HUES6 (cell line): ENCODE measurements around the gene PPM1F.

Source experiments
- H3K27ac ChIP-seq: 2 replicates; pipeline ENCODE4 v1.7.0; 2013; ENCODE audit warnings: low read depth, mild to moderate bottlenecking, low read length, inconsistent platforms
- H3K27me3 ChIP-seq: 2 replicates; pipeline ENCODE4 v1.6.1; 2013; ENCODE audit warnings: low read length; ENCODE audit not compliant: control insufficient read depth, insufficient read depth
- H3K36me3 ChIP-seq: 2 replicates; pipeline ENCODE4 v1.6.1; 2013; ENCODE audit warnings: low read length; ENCODE audit not compliant: control insufficient read depth, insufficient read depth
- H3K4me1 ChIP-seq: 2 replicates; pipeline ENCODE4 v1.6.1; 2013; ENCODE audit warnings: low read length; ENCODE audit not compliant: control insufficient read depth, insufficient read depth
- H3K4me3 ChIP-seq: 2 replicates; pipeline ENCODE4 v1.5.1; 2013; ENCODE audit warnings: low read depth, low read length
- H3K9ac ChIP-seq: one replicate; pipeline ENCODE4 v1.6.1; 2013; ENCODE audit warnings: mild to moderate bottlenecking, low read length
- H3K9me3 ChIP-seq: 2 replicates; pipeline ENCODE4 v1.6.1; 2013; ENCODE audit warnings: low read depth, low read length; ENCODE audit not compliant: control insufficient read depth, insufficient read depth

PPM1F gene

DNA sequence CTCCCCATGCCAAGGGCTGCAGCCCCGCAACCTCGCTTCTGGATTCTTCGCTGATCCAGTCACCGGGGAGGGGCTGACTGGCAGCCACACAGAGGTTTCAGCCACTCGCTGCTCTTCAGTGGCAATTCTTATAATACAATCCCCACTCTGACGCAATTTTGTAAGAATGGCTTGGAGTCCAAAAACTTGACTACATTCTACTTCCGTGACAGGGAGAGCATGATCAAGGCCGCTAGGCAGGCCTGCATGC lies 14.9 kb downstream of the PPM1F start:
- Histone ChIP-seq H3K4me3 (peak overlapping the region; percentile 86), H3K27ac (no peak overlapping the region), H3K27me3 (no peaks in the 10 kb centered on the region), H3K9ac (peak overlapping the region; percentile 94), H3K36me3 (peaks cover 21% of the 10 kb centered on the region), H3K4me1 (peaks cover 17% of the 10 kb centered on the region), H3K9me3 (no peaks in the 10 kb centered on the region)

DNA sequence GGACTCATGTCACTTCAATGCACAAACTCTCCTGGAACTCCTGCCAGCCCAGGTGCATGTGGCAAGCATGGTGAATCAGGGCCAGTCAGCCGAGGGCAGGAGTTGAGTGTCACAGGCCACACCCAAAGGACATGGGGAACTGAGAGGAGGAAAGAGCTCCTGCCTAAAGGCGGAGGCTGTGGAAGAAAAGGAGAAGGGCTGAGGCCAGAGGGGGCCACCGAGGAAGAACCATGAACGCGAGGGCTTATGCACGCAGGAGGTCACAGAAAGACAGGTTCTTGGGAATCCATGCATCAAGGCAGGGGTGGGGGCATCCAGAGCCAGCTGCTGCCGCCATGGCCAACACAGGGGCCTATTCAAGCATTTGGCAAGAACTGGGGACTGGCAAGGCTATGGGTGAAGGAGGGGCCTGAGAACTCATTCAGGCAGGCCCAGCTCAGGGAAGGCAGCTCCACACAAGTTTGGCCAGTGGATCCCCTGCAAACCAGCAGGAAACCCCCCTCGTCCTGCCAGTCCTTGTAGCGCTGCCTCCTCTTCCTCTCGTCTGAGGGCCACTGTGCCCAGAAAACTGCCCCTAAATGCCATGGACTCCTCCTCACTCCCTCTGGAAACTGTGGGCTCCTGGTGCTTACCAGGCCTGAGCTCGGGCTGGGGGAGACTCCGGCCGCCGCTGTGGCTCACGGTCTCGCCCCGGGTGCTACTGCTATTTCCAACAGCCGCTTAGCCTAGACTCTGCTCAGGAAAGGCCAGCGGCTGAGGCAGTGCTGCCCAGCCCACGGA lies 15.4 kb downstream of the PPM1F start:
- H3K9me3 ChIP-seq: no peaks in the 10 kb centered on the region
- H3K27ac ChIP-seq: no peak overlapping the region
- H3K4me1 ChIP-seq: peaks cover 17% of the 10 kb centered on the region
- peaks cover 26% of the 10 kb centered on the region for H3K36me3 ChIP-seq
- H3K4me3 ChIP-seq: peak overlapping the region; percentile 86; the same call in 1 of the 2 replicates
- H3K9ac ChIP-seq: peak overlapping the region; percentile 94
- H3K27me3 ChIP-seq: no peaks in the 10 kb centered on the region

DNA sequence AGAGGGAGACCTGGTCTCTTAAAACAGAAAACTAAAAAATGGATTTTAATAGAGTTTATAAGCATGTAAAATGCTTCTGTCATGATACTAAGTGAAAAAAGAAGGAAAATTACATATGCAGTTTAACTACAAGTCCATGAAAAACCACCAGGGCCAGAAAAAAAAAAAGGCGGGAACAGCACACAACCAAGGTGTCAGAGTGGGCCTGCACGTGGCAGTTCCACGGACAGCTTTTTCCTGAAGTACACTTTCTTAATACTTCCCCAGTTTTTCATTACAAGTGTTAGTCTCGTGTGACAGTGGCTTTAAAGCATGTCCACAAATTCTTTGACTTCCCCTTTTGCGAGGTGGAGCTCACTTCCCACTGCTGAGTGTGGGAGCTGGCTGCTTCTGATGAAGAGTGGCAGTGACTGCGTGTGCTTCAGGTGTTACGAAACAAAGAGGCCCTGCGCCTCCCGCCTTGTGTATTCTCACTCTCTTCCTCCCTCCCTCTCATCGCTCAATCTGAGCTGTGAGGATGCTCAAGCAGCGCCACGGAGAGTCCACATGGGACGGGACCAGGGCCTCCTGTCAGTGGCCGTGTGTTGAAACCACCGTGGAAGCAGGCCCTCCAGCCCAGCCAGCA lies 16.4 kb downstream of the PPM1F start:
- H3K4me1 ChIP-seq: peaks cover 17% of the 10 kb centered on the region

DNA sequence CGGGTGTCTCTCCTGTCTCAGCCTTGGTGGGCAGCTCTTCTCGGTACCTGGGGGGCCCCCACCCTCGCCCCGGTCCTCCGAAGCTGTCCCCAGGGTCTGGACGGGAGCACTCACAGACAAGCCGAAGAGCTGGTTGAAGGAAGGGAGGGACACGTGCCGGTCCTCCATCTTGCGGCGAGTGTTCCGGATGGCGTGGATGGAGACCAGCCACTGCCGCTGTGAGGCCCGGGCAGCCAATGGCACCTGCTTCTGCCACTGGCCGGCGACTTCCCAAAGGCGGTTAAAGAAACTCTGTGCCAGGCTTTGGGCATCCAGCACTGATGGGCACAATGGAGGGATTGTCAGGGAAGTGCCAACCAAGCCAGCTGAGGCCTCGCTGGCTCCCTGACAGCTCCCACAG lies 18.7 kb downstream of the PPM1F start:
- Histone ChIP-seq H3K9ac (no peak overlapping the region), H3K4me3 (no peak overlapping the region), H3K4me1 (peaks cover 17% of the 10 kb centered on the region), H3K36me3 (peaks cover 40% of the 10 kb centered on the region), H3K27me3 (no peaks in the 10 kb centered on the region), H3K9me3 (no peaks in the 10 kb centered on the region), H3K27ac (no peak overlapping the region)

More for the DNA sequence above, 16.4 kb downstream of the PPM1F start:
- peaks cover 28% of the 10 kb centered on the region for H3K36me3 ChIP-seq
- no peaks in the 10 kb centered on the region for H3K27me3 ChIP-seq
- H3K4me3 ChIP-seq: no peak overlapping the region
- H3K9ac ChIP-seq: no peak overlapping the region
- no peak overlapping the region for H3K27ac ChIP-seq
- no peaks in the 10 kb centered on the region for H3K9me3 ChIP-seq

DNA sequence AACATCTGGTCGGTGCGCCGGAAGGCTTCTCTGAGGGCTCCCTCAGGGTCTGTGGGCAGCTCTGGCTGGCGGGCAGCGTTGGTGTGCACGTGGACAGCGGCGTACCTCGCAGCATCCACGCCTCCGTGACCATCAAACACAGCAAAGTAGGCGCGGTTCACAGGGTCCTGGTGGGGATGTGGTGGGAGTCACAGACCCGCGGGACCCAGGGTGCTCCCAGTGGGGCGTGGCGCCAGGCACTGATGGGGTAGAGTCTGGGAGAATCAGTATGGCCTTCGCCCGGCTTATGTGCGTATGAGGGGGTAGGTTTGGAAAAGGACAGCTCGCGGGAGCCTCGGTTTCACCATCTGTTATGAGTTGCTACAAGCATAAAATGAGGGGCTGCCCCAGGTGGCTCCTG lies 19.2 kb downstream of the PPM1F start:
- Histone ChIP-seq H3K36me3 (peaks cover 40% of the 10 kb centered on the region), H3K9ac (no peak overlapping the region), H3K27ac (no peak overlapping the region), H3K27me3 (no peaks in the 10 kb centered on the region), H3K4me3 (no peak overlapping the region), H3K9me3 (no peaks in the 10 kb centered on the region), H3K4me1 (peaks cover 17% of the 10 kb centered on the region)

DNA sequence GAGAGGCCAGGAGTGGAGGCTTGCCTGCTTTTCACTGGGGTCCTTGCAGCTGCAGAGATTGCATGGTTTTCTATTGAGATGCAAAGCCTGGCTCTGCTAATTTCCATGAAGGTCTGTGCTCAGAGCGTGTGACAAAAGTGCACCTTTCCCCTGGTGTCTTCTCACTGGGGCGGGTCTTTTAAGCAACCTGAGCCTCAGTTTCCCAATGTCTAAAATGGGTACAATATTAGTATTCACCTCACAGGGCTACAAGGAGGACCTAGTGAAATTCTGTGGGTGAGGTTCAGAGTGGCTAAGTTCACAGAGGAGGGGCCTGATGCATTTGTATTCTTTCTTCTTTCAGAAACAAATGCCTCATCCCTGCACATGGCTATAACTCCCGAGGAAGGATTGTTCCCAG lies 20.3 kb downstream of the PPM1F start:
- peaks cover 15% of the 10 kb centered on the region for H3K4me1 ChIP-seq

DNA sequence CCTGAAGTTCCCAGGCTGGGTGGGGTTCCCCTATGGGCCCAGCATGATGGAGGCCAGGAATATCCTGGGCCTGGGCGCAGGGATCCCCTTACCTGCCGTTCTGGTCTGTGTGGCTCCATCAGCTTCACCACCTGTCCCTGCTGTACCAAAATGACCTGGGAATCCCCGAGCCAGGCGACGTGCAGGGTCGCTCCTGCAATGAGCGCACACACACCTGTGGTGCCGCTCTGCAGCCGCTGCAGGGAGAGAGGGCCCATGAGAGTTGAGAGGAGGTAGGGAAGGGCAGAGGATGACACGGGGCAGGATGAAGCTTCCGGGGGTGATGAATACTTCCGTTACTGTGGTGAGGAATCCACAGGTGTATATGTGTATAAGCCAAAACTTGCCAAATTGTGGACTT lies 21.6 kb downstream of the PPM1F start:
- no peak overlapping the region for H3K4me3 ChIP-seq
- peaks cover 25% of the 10 kb centered on the region for H3K4me1 ChIP-seq
- H3K27me3 ChIP-seq: no peaks in the 10 kb centered on the region
- no peak overlapping the region for H3K27ac ChIP-seq
- no peaks in the 10 kb centered on the region for H3K9me3 ChIP-seq
- H3K36me3 ChIP-seq: peaks cover 32% of the 10 kb centered on the region
- H3K9ac ChIP-seq: no peak overlapping the region

More for the DNA sequence above, 20.3 kb downstream of the PPM1F start:
- no peaks in the 10 kb centered on the region for H3K9me3 ChIP-seq
- H3K36me3 ChIP-seq: peaks cover 40% of the 10 kb centered on the region
- H3K27me3 ChIP-seq: no peaks in the 10 kb centered on the region
- H3K4me3 ChIP-seq: no peak overlapping the region
- no peak overlapping the region for H3K9ac ChIP-seq
- H3K27ac ChIP-seq: no peak overlapping the region

DNA sequence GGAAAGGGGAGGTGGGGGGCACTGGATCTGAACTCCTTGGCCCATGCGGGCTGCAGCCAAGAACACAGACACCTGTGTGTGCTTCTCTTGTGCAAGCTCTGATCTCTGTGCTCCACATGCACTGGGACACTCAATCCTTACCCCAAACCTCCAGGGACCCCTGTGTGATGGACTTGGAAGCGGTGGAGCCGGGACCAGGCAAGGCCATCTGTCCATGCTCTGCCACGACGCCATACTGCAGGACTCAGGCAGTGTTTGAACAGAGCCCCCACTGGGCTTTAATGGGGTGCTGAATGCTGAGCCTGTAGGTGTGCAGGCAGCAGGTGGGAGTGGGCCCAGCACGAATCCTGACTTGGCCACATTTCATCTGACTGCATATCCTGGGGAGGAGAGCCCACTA lies 23.4 kb downstream of the PPM1F start:
- Histone ChIP-seq H3K9me3 (no peaks in the 10 kb centered on the region), H3K36me3 (peaks cover 32% of the 10 kb centered on the region), H3K4me1 (peaks cover 35% of the 10 kb centered on the region), H3K4me3 (no peak overlapping the region), H3K9ac (no peak overlapping the region), H3K27me3 (no peaks in the 10 kb centered on the region), H3K27ac (no peak overlapping the region)

DNA sequence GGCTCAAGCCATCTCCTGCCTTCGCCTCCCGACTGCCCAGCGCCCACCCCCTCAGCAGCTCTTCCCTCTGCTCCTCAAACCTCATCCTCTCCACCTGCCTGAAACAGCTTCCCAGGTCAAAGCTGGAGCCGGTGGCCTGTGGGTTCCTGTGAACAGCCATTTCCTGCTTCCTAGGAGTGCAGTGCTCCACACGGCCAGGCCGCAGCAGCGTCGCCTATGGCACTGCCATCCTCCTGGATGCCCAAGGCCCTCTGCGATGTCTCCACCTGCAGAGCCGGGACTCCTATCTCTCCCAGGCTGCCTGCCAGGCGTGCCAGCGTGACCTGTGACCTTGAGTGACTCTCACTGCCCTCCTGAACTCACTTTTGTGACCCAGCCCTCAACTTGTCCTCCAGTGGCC lies 24.6 kb downstream of the PPM1F start:
- Histone ChIP-seq H3K27ac (no peak overlapping the region), H3K36me3 (peaks cover 22% of the 10 kb centered on the region), H3K4me1 (peaks cover 35% of the 10 kb centered on the region), H3K9ac (no peak overlapping the region), H3K27me3 (no peaks in the 10 kb centered on the region), H3K4me3 (no peak overlapping the region), H3K9me3 (no peaks in the 10 kb centered on the region)

DNA sequence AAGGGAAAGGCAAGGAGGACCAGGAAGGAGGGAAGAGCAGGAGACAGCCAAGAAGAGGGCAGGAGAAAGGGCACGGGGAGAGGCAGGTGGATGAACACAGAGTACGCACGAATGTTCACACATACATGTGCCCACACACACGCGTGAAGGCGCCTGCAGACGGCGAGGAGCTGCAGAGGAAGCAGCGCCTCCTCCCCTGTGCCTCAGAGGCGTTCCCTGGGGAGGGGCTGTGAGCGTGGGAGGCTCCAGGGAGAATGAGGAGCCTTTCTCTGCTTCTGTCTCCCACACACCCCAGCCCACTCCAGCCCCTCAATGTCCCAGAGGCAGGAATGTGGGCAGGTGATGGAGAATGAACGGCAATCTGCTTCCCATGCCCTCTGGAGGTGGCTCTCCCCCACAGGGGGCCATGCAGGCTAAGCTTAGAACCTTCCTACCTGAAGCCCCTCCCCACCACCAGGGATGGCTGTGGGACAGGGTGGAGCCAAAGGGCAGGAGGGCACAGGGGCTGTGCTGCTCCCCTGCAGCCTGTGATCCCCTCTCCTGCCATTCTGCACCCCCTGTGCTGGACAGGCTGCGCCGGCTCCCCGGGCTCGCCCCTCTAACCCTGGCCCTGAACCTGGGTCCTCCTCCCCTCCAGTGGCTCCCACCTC lies 25.3 kb downstream of the PPM1F start:
- Histone ChIP-seq H3K4me1 (peaks cover 32% of the 10 kb centered on the region), H3K36me3 (peaks cover 15% of the 10 kb centered on the region), H3K27me3 (no peaks in the 10 kb centered on the region), H3K9ac (no peak overlapping the region), H3K9me3 (no peaks in the 10 kb centered on the region), H3K27ac (no peak overlapping the region), H3K4me3 (no peak overlapping the region)

DNA sequence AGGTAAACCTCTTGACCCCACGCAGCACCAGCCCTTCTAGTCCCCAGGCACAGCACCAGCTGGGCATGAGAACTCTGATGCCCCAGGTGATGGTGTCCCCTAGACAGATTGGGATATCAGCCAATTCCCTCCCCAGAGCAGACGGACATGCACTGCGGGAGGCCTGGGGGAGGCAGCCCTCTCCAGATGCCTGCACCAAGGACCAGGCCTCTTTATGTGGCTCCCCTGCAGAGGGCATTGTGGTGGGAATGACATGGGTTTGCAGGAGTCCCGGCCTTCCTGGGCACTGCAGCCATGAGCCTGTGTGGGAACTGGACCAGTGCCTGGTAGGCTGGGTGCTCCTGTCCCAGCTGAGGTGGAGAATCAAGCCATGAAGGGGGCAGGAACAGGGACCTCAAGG lies 25.9 kb downstream of the PPM1F start:
- Histone ChIP-seq H3K9ac (no peak overlapping the region), H3K27ac (no peak overlapping the region), H3K4me3 (no peak overlapping the region), H3K36me3 (peaks cover 12% of the 10 kb centered on the region), H3K27me3 (no peaks in the 10 kb centered on the region), H3K9me3 (no peaks in the 10 kb centered on the region), H3K4me1 (peaks cover 36% of the 10 kb centered on the region)
